NCI-H345 (cell line): Measurements from ENCODE around the gene FES.
A peak's percentile ranks its signal among the peaks of the same experiment; 100 is the strongest.

Source experiments
- DNase-seq: peaks from one replicate; lab custom pipeline; 2025; lab: John Stamatoyannopoulos, UW

Gene FES

DNA sequence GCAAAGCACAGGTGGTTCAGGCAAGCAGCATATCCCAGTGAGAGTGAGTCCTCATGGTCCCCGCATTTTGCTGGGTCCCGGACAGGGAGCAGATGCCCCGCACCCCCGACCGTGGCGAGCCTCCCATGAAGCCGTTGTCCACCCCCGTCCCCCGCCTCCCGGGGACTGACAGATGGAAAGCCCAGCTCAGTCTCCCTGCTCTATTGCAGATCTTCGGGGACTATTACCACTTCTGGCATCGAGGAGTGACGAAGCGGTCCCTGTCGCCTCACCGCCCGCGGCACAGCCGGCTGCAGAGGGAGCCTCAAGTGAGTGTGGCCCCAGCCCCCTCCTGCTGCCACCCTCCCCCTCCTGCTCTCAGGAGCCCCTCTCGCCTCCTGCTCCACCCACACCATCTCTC lies 8.3 kb upstream of the FES start:
- DNase-seq: no peak

DNA sequence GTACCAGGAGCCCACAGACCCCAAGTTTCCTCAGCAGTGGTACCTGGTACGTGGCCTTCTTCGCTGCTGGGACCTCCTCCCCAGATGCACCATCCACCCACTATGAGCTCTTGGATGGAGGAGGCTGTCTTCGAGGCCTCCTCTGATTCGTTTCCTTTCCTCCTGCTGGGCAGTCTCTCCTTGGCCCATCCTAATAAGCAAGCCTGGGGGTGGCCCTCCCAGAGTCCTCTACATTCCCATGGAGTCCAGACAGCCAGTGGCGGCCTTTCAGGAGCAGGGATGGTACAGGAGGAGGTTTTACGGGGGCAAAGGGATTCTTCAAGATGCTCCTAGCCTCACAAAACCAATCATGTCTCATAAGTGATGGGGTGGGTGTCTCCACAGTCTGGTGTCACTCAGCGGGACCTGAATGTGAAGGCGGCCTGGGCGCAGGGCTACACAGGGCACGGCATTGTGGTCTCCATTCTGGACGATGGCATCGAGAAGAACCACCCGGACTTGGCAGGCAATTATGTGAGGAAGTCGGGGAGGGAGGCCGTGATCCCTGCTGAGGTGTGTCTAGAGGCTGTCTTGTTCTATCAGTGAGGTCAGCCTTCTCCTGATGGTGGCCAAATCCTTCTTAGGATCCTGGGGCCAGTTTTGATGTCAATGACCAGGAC lies 7.7 kb upstream of the FES start:
- no peak for DNase-seq

DNA sequence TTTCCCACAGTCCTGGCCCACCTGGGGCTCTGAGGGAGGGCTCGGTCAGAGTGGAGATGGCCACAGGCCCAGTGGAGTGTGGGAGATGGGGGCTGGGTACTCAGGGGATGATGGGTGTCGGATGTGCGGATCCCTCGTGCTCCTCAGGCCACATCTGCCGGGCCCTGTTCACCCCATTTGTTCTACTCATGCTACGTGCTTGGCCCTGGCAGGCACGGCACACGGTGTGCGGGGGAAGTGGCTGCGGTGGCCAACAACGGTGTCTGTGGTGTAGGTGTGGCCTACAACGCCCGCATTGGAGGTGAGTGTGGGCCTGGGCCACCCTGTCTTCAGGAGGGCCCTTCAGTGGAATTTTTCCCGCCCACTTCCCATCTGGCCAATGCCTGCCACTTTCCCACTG lies 7.0 kb upstream of the FES start:
- DNase-seq: no peak

DNA sequence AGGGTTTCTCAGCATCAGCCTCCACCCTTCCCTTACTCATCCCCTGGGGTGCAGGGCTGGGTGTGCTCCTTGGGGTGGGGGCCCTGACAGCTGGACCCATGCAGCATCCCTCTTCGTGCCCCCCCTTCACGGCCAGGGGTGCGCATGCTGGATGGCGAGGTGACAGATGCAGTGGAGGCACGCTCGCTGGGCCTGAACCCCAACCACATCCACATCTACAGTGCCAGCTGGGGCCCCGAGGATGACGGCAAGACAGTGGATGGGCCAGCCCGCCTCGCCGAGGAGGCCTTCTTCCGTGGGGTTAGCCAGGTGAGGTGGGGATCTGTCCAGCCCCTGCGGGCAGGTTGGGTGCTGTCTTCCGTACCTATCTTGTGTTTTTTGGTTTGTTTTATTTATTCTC lies 6.3 kb upstream of the FES start:
- DNase-seq: no peak

DNA sequence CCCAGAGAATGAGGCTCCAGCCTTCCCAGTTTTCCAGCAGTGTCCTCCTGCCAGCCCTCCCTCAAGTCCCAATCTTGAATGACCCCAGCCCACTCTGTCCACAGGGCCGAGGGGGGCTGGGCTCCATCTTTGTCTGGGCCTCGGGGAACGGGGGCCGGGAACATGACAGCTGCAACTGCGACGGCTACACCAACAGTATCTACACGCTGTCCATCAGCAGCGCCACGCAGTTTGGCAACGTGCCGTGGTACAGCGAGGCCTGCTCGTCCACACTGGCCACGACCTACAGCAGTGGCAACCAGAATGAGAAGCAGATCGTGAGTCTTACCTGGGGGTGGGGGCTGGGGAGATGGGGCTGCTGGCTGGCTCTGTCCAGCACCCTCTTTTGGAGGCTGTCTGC lies 5.6 kb upstream of the FES start:
- DNase-seq: no peak

DNA sequence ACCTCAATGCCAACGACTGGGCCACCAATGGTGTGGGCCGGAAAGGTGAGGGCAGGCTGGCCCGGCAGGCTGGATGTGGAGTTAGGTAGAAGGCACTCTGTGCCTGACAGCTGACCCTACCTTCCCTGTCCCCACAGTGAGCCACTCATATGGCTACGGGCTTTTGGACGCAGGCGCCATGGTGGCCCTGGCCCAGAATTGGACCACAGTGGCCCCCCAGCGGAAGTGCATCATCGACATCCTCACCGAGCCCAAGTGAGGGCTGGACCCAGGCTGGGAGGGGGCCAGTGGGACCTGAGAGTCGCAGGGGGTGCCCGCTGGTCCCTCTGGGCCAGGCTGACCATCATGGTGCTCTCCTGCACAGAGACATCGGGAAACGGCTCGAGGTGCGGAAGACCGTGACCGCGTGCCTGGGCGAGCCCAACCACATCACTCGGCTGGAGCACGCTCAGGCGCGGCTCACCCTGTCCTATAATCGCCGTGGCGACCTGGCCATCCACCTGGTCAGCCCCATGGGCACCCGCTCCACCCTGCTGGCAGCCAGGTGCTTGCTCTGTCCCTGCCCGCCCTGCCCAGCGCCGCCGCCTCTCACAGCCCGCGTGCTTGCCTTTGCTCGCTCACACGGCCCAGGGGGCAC lies 4.5 kb upstream of the FES start:
- no peak for DNase-seq

DNA sequence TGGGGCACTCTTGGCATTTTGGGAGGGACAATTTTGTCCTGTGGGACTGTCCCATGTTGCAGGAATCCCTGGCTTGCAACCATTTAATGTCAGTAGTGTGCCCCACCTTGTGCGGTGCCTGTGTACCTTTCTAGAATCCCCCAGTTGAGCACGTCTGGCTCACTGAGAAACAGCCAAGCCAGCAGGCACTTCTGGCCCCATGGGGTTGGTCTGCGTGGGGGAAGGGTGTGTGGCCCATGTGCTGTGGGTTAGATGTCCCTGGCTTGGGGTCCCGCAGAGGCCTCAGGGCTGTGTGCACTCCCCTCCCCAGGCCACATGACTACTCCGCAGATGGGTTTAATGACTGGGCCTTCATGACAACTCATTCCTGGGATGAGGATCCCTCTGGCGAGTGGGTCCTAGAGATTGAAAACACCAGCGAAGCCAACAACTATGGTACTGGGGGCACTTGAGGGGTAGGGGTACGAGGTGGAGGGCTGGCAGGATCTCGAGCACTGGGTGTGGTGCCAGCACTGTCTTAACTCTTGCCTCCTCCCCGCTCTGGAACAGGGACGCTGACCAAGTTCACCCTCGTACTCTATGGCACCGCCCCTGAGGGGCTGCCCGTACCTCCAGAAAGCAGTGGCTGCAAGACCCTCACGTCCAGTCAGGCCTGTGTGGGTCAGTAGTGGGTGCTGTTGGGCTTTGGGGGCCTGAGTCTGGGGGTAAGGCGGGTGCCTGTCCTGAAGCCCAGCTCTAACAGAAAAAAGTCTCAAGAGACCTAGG lies 3.7 kb upstream of the FES start:
- no peak for DNase-seq

DNA sequence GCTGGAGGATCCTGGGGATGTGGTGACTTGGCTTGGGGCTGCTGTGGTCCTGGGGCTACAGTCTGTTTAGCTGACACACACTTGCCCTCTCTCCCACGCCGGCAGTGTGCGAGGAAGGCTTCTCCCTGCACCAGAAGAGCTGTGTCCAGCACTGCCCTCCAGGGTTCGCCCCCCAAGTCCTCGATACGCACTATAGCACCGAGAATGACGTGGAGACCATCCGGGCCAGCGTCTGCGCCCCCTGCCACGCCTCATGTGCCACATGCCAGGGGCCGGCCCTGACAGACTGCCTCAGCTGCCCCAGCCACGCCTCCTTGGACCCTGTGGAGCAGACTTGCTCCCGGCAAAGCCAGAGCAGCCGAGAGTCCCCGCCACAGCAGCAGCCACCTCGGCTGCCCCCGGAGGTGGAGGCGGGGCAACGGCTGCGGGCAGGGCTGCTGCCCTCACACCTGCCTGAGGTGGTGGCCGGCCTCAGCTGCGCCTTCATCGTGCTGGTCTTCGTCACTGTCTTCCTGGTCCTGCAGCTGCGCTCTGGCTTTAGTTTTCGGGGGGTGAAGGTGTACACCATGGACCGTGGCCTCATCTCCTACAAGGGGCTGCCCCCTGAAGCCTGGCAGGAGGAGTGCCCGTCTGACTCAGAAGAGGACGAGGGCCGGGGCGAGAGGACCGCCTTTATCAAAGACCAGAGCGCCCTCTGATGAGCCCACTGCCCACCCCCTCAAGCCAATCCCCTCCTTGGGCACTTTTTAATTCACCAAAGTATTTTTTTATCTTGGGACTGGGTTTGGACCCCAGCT lies 2.9 kb upstream of the FES start:
- no peak for DNase-seq

DNA sequence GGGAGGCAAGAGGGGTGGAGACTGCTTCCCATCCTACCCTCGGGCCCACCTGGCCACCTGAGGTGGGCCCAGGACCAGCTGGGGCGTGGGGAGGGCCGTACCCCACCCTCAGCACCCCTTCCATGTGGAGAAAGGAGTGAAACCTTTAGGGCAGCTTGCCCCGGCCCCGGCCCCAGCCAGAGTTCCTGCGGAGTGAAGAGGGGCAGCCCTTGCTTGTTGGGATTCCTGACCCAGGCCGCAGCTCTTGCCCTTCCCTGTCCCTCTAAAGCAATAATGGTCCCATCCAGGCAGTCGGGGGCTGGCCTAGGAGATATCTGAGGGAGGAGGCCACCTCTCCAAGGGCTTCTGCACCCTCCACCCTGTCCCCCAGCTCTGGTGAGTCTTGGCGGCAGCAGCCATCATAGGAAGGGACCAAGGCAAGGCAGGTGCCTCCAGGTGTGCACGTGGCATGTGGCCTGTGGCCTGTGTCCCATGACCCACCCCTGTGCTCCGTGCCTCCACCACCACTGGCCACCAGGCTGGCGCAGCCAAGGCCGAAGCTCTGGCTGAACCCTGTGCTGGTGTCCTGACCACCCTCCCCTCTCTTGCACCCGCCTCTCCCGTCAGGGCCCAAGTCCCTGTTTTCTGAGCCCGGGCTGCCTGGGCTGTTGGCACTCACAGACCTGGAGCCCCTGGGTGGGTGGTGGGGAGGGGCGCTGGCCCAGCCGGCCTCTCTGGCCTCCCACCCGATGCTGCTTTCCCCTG lies 2.2 kb upstream of the FES start:
- DNase-seq: no peak

DNA sequence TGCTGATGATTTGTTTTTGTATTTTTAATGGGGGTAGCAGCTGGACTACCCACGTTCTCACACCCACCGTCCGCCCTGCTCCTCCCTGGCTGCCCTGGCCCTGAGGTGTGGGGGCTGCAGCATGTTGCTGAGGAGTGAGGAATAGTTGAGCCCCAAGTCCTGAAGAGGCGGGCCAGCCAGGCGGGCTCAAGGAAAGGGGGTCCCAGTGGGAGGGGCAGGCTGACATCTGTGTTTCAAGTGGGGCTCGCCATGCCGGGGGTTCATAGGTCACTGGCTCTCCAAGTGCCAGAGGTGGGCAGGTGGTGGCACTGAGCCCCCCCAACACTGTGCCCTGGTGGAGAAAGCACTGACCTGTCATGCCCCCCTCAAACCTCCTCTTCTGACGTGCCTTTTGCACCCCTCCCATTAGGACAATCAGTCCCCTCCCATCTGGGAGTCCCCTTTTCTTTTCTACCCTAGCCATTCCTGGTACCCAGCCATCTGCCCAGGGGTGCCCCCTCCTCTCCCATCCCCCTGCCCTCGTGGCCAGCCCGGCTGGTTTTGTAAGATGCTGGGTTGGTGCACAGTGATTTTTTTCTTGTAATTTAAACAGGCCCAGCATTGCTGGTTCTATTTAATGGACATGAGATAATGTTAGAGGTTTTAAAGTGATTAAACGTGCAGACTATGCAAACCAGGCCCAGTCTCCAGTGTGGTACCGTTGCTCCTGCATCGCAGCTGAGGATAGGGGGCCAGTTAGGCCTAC lies 1.4 kb upstream of the FES start:
- no peak for DNase-seq

DNA sequence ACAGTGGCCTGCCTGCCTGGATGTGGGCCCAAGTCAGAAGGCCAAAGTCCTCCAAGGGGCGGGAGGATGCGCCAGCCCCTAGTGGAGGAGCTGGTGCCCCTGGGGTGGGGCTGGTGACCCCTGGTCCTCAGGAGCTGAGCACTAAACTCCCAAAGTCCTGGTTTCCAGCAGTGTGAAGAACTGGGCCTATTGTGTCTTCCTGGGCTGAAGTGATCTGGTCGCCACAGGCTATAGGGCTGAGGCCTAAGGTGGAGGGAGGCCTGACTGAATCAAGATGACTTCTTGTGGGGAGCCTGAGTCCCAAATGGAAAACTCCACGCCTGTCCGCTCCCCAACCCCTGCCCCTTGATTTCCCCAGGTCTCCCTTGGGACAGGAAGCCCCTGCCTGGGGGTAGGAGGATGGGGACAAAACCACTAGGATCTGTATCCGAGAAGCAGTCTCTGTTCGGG lies 753 bp upstream of the FES start:
- no peak for DNase-seq

DNA sequence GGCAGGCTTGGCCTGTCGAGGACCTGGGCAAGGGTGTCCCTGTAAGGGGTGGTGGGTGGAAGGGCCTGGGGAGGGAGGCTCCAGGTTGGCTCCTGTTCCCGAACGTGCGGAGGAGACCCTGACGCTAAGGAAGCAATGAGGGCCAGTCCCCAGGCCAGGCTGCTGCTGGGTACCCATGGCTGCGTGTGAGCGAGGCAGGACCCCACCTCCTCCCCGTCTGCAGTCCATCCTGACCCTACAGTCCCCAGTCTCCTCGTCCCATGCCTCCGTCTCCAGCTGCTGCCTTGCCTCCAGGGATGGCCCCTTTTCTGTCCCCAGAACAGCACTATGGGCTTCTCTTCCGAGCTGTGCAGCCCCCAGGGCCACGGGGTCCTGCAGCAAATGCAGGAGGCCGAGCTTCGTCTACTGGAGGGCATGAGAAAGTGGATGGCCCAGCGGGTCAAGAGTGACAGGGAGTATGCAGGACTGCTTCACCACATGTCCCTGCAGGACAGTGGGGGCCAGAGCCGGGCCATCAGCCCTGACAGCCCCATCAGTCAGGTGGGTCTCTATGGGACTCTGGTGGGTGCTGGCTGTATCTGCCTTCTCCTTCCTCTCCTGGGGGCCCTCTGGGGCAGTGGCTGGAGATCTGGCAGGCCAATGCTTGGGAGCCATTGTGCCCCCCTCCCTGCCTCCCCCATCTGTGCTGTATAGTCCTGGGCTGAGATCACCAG lies 571 bp downstream of the FES start:
- no peak for DNase-seq

DNA sequence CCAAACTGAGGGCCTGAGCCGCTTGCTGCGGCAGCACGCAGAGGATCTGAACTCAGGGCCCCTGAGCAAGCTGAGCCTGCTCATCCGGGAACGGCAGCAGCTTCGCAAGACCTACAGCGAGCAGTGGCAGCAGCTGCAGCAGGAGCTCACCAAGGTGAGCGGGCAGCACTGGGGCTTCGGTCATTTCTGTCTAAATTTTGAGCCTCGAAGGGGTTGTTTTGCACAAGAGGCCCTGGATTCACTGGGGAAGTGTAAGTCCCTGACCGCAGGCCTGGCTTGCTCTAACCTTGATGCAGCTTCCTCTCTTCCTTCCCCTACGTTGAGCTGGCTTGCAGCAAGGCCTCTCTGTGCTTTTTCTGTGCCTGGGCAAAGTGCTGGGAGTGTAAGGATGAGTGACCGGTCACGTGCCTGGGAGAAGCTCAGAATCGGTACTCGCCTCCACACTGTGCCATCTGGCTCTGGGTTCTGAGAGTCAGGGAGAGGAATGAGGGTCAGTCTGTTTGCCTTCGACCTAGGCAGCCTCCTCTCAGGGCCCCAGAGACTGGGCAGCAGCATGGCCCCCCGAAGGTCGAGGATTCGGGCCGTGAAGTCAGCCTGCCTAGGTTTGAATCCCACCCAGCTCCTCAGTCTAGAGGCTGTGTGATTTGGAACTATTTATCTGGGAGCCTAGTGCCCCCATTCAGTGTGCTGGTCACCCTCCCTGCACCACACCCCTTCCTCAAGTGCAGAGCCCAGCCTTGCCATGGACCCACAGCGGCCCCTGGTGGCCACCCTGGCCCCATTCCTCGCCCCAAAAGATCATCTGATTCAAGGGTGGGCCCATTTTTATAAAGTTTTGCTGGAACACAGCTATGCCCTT lies 1.4 kb downstream of the FES start:
- peak; percentile 39 for DNase-seq

DNA sequence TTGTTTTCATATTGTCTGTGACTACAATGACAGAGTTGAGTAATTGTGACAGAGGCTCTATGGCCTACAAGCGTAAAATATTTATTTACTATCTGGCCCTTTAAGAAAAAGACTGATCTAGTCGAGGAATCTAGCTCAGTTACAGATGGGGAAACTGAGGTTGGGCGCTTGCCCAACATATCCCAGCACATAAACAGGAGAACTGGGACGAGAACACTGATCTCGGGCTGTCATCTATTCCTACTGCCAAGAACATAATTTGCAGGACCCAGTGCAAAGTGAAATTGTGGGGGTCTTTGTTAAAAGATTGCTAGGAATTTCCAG lies 1.9 kb downstream of the FES start:
- DNase-seq: no peak

DNA sequence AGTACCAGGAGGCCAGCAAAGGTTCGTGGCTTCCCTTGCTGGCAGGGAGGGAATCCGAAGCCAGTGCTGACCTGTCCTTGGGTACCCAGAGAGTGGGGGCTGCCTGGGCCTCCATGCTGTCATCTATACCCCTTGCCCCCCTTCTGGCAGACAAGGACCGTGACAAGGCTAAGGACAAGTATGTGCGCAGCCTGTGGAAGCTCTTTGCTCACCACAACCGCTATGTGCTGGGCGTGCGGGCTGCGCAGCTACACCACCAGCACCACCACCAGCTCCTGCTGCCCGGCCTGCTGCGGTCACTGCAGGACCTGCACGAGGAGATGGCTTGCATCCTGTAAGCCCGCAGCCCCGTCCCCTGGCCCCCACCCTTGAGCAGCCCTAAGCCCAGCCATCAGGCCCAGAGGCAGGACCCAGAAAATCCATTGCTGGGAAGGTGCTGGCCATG lies 2.8 kb downstream of the FES start:
- DNase-seq: no peak

DNA sequence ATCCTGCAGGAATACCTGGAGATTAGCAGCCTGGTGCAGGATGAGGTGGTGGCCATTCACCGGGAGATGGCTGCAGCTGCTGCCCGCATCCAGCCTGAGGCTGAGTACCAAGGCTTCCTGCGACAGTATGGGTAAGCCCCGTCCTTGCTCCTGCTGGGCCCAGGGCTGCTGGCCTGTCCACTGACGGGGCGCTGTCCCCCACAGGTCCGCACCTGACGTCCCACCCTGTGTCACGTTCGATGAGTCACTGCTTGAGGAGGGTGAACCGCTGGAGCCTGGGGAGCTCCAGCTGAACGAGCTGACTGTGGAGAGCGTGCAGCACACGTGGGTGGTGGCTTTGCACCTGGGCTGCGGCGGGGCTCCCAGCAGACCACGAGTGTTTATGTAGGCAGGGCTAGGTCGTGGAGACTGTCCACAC lies 5.0 kb downstream of the FES start:
- DNase-seq: no peak

DNA sequence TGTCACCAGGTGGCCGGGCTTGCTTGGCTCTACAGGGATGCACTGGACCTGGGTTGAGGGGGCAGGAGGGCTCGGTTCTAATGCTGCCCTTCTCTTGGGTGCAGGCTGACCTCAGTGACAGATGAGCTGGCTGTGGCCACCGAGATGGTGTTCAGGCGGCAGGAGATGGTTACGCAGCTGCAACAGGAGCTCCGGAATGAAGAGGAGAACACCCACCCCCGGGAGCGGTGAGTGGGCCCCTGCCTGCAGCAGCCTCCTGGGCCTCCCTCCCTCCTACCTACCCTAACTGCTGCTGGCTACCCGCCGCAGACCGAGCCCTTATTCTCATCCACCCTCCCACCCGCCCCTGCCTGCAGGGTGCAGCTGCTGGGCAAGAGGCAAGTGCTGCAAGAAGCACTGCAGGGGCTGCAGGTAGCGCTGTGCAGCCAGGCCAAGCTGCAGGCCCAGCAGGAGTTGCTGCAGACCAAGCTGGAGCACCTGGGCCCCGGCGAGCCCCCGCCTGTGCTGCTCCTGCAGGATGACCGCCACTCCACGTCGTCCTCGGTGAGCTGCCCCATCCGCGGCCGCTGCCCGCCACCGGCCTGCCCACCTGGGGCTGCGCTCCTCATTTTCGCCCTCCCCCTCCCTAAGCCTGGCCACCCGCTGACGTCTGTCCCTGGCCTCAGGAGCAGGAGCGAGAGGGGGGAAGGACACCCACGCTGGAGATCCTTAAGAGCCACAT lies 5.6 kb downstream of the FES start:
- no peak for DNase-seq

DNA sequence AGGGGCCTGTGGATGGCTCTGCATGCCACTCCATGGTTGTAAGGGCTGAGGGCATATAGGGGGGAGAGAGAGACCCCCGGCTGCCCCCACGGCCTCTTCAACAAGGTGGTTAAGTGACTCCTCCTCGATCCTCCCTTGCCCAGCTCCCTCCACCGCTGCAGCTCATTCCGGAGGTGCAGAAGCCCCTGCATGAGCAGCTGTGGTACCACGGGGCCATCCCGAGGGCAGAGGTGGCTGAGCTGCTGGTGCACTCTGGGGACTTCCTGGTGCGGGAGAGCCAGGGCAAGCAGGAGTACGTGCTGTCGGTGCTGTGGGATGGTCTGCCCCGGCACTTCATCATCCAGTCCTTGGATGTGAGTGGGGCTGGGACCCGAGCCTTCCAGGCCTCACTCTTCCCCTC lies 6.5 kb downstream of the FES start:
- DNase-seq: no peak
